Uterus (tissue), 2 donors: ENCODE data around the gene GSE1.

ENCODE experiments used
- CTCF ChIP-seq, 4 experiments: fragments of 200-600 bp in 2 of 4; fragments of 450-650 bp in 2 of 4; sonication (generic) in 2 of 4; IDR thresholded peaks; one replicate each; pipeline ENCODE4 v1.5.1; 2016 to 2019; ENCODE audit warnings: antibody characterized with exemption in 4 of 4, mild to moderate bottlenecking in 2 of 4, moderate library complexity in 1 of 4
- POLR2A ChIP-seq, 2 donors: fragments of 450-650 bp; IDR thresholded peaks; one replicate each; pipeline ENCODE4 v1.6.1; 2016; ENCODE audit warnings: antibody characterized with exemption in 2 of 2, mild to moderate bottlenecking in 1 of 2, moderate library complexity in 1 of 2

DNA sequence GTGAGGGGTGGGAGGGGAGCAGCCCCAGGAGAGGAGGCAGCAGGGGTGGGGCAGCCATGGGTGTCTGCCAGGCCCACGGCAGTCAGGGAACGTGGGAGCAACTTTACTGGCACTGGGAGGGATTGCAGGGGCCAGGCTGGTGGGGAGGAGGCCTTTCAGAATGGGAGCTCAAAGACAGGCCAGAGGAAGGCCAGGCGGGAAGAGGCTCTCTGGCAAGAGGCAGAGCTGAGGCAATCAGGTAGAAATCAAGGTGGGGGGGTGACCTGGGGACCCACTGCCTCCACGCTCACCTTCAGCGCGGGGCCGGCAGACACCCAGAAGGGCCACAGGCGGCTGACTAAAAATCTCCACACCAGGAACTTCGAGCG is 11.9 kb upstream of the GSE1 start:
- TF ChIP-seq POLR2A (IDR thresholded peaks at IDR 0.05): no peak
- no peak for TF ChIP-seq CTCF (IDR thresholded peaks at IDR 0.05)
